Posterior vena cava (tissue), 2 donors: ENCODE results near the gene THYN1. TPM values are rescaled to one million over a fixed set of nuclear protein-coding genes. Genes with fewer than 3 reads are reported as not detected.
"Not testable (repeated sequence)": the region's sequence is repeated elsewhere in the genome, so short reads cannot be mapped to it uniquely, and the experiment has no call there.

Experiments used
- DNase-seq: peaks from one replicate; pipeline ENCODE4 v3.0.0-alpha.2; 2020; ENCODE audit warnings: low spot score
- intact Hi-C, 2 donors: fragments of 100-400 bp; cut with DNase I; formaldehyde crosslinking; loops; one replicate each; pipeline versions ENCODE4 v1.14.1 to v1.14.2; 2022 to 2023
- long read RNA-seq, 2 donors: library from polyadenylated mRNA; unstranded; transcript quantifications; one replicate each; pipeline ENCODE4 v2.0.0, GENCODE V29; 2020 to 2021
- total RNA-seq, 2 donors: library from RNA; stranded (reverse); fragmentation: NEBNext Ultra II Directional; extraction: Animal tissue kit (Norgen Biotek cat#: 25700); gene quantifications; one replicate each; pipeline ENCODE4 v1.2.1, GENCODE V29; 2021
- donor health status: DM: yes; HTN: yes; CAD: no.
- donor health status: DM: yes; HTN: yes; CAD: no.

THYN1 gene
- total RNA-seq, result 10 to 100 TPM; 21.0 to 37.3 TPM
- long read RNA-seq, donor 1, transcript THYN1-204 (8 exons, 893 nt), result major isoform, 5 of 18 reads
- long read RNA-seq, donor 1, partial matches to known transcripts, result 4 of 18 reads
- long read RNA-seq, donor 1, other reads (novel, unspliced or antisense), result 2 of 18 reads
- long read RNA-seq, donor 2, transcript THYN1-201 (7 exons, 1,299 nt), result major isoform, 17 of 46 reads
- long read RNA-seq, donor 2, transcript THYN1-204 (8 exons, 893 nt), result minor isoform, 7 of 46 reads
- long read RNA-seq, donor 2, transcript THYN1-203 (8 exons, 943 nt), result minor isoform, 10 of 46 reads
- long read RNA-seq, donor 2, partial matches to known transcripts, result 6 of 46 reads
- long read RNA-seq, donor 2, other reads (novel, unspliced or antisense), result 5 of 46 reads

DNA sequence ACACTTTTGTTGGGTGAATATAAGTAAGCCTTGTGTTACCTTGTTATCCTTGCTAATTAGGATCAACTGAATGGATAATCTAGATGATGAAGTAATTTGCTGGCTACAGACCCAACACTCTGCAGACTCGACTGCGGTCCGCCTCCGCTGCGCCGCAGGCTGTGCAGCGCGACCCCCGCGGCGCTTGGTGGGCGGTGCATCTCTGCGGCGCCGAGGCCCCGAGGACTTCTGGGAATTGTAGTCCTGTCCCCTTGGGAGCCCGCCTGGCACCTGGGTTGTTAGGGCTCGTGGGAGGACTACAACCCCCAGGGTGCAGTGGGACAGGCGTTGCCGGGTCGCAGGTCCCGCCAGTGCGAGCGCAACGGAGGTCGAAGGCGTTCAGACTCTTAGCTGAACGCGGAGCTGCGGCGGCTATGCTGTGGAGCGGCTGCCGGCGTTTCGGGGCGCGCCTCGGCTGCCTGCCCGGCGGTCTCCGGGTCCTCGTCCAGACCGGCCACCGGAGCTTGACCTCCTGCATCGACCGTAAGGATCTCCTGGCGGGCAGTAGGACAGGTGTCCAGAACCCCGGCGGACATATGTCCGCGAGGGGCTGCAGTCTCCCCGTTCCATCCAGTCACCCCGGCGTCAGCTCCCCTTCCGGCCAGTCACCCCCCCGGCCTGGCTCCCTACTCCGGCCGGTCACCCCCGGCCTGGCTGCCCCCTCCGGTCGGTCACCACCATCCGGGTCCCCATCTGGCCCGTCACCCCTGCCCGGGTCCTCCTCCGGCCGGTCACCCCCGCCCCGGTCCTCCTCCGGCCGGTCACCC, at the start of gene THYN1, which contains the start of gene ACAD8:
TSS of gene THYN1 (minus strand) at position 165 of the 806 bp plus-strand sequence. CDS start 470 bp downstream, outside the sequence.
TSS of gene ACAD8 (plus strand) at position 381 of the 806 bp plus-strand sequence. CDS start at position 414, 33 bp downstream.
- intact Hi-C loops, result no loop called here
- peak; percentile 99 for DNase-seq

DNA sequence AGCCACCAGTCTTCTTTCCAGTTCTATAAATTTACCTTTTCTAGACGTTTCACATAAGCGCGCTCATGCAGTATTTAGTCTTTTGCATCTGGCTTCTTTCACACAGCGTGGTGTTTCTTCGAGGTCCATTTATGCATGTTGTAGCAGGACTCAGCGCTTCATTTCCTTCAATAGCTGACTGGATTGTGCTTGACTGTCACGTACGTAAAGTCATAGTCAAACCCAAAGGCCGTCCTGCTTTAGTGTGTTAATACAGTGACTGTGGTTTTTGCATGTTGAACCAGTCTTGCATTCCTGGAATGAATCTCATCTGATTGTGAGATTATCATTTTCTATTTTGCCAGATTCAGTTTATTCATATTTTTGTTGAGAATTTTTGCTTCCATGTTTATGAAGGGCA, 41.5 kb upstream of the THYN1 start:
- no peak for DNase-seq
- intact Hi-C loops, result no loop called here

DNA sequence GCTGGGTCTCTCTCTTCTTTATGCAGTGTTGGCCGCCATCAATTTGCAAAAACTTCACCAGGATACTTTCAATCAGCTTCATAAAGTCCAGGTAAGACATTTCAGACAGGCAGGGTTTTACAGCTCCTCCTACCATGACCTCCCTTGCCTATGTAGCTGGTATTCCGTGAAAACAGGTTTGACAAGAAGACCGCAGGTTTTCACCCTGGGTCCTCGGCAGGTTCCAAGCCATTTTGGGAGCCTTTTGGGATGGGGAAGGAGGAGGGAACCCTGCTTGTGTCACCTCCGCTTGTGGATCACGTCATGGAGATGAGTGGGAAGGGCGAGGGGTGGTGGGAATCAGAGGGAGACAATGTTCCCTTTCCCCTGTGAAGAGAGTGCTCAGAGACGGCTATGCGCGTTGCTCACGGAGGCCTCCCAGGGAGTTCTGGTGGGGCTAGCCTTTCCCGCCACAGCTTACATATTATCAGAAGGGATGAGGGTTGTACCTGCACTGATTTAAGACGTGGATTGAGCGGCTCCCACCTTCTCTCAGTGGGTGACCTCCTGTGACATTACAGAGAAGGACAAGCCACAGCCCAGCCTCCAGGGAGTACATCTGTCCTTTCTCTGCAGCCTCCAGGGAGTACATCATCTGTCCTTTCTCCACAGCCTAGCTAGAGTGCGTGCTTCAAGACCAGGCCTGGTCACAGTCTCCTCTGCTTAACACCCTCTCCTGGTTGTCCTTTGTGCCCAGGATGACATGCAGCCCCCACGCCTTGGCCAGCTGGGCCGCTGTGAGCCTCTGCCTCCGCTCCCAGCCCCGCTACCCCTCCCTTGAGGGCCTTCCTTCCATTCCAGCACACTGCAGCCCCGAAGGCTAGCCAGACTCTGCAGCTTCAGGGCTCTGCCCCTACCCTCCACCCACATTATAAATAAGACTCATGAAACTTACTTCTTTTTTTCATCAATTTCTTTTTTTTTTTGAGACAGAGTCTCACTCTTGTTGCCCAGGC, 40.3 kb upstream of the THYN1 start:
- intact Hi-C loops, result no loop called here
- no peak for DNase-seq

DNA sequence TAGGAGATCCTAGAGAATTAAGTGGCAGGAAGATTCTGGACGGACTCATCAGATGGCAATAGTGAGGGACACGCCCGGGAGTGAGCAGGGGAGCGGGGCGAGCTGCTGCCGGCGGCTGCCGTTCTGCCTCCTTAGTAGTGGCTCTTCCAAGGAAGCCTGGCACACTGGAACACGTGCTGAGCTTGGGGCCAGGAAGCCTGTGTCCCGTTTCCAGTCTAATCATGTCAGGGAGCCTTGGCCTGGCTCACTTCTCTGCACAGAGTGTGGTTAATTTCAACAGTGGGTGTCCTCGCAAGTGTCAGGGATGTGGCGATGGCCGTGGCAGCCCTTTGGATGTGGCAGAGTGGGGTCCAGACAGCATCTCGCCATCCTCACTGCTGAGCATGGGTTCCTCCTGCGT, 39.5 kb upstream of the THYN1 start:
- intact Hi-C loops, result no loop called here
- DNase-seq, result no peak

DNA sequence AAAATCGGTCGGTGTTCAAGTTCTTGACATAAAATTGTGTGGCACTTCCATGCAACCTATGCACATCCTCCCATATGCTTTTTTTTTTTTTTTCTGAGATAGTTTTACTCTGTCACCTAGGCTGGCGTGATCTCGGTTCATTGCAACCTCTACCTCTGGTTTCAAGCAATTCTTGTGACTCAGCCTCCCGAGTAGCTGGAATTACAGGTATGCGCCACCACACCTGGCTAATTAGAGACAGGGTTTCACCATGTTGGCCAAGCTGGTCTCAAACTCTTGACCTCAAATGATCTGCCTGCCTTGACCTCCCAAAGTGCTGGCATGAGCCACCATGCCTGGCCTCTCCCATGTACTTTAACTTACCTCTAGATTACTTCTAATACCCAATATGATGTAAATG, 38.0 kb upstream of the THYN1 start:
- intact Hi-C loops, result no loop called here
- no peak for DNase-seq

DNA sequence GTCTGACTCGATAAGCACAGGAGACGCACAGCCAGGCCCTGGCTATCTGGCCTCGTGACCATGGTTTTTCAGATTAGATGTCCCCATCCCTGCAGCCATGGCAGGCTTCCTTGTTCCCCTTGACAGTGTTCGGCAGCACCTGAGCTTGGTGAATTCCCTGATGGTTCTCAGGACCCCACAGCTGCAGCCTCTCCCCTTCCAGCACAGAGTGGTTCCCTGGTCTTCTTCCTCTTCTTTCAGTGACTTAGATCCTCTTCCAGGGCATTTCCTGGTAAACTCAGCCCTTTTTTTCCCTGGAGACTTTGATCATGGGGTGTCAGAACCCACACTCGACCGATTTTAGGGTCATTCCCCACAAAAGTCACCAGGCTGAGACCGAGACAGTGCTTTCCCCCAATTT, 37.5 kb upstream of the THYN1 start:
- intact Hi-C loops, result no loop called here
- no peak for DNase-seq

DNA sequence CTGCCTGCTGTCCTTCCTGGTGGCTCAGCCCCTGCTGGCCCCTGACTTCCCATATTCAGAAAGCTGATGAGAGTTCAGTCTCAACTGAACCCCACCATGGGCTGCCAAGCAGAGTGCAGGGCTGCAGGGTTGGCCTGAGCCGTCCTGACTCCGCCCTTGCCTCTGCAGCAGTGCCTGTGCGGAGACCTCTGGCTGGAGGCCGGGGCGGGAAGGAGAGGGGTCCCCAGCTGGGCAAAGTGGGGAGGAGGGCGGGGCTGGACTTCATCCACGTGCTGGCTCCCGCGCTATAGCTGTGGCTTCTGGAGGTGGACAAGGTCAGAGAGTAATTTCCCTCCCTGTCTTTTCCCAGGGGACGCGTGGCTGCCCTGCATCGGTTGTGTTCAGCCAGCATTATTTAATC, 36.6 kb upstream of the THYN1 start:
- intact Hi-C loops, result no loop called here
- DNase-seq, result no peak

DNA sequence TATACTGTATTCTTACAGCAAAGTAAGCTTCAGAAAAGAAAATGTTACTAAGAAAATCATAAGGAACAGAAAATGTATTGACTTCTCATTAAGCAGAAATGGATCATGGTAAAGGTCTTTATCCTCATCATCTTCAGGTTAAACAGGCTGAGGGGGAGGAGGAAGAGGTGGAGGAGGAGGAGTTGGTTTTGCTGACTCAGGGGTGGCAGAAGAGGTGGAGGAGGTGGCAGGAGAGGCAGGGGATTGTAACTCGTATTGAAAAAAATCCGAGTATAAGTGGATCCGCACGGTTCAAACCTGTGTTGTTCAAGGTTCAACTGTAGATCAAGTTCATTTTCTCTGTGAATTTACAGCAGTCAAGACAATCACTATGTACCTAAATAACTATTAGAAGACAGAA, 36.0 kb upstream of the THYN1 start:
- intact Hi-C loops, result no loop called here
- no peak for DNase-seq

DNA sequence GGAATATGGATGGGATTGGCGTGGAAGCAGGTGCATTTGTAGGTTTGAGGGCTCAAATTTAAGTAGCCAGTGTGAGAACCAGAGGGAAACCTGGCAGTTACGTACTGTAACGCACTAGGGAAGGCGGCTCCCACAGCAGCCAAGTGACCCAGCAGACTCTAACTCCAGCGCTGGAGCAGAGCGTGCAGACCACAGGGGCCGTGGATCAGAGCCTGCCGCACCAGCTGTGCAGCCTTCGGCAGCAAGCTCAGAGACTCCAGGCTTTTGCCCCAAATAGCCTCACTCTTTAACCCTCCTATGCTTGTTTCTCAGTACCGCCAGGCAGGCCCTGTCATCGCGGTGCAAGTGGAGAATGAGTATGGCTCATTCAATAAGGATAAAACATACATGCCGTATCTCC, 35.3 kb upstream of the THYN1 start:
- DNase-seq, result no peak
- intact Hi-C loops, result no loop called here

DNA sequence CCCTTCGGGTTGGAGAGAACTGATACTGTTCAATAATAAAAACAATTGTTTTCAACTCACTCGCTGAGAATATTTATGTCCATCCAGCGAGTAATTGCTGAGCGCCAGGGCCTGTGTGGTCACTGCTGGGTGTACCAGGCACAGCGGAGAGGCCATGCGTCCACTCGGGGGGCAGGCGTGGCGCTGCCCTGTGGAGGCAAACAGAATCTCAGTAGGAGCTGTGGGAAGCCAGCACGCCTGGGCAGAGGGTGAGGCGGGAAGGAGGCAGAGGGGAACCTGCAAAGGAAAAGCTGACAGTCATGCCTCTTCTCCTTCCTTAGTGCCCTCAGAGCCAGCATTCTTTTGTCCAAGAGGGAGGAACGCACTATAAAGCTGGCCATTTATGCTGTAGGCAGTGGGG, 34.4 kb upstream of the THYN1 start:
- intact Hi-C loops, result no loop called here
- DNase-seq, result no peak

DNA sequence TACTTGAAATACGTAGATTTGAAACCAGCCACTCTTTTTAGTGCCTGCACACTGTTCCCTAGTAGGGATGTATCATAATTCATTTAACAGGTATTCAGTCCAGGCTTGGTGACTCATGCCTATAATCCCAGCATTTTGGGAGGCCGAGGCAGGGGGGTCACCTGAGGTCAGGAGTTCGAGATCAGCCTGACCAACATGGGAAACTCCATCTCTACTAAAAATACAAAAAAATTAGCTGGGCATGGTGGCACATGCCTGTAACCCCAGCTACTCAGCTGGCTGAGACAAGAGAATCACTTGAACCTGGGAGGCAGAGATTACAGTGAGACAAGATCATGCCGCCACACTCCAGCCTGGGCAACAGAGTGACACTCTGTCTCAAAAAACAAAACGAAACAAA, 31.2 kb upstream of the THYN1 start:
- intact Hi-C loops, DNase-seq: not testable (repeated sequence)

DNA sequence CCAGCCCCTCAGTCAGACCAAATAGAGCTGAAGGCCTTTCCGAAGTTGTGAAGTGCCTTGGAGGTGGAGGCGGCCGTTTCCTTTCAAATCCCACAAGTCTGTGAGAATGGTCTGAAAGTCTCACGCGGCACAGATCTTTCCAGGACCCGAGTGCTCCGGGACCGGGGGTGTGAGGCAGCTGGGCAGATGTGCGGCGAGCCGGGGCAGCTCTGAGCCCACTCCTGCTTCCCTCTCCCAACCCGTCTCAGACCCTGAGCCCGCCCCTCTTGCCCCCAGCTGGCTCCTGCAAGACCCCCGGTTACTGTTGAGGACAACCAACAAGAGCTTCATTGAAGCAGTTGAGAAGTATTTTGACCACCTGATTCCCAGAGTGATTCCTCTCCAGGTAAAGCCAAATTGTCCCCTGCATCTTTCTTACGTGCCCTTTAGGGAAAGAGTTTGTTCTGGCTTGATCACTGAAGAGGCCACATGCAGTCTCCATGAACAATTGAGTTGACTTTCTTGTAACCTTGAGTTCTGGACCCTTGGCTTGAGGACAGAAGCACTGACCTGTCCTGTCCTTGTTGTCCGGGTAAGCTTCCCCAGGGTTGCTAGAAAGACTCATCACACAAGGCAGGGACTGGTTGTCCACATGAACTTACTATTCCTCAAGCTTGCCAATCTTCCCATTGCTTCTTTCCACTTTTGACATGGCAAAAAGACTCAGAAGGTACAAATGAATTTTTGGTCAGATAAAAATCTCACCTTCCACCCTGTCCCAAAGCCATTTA, 30.5 kb upstream of the THYN1 start:
- no peak for DNase-seq
- intact Hi-C loops, result no loop called here

DNA sequence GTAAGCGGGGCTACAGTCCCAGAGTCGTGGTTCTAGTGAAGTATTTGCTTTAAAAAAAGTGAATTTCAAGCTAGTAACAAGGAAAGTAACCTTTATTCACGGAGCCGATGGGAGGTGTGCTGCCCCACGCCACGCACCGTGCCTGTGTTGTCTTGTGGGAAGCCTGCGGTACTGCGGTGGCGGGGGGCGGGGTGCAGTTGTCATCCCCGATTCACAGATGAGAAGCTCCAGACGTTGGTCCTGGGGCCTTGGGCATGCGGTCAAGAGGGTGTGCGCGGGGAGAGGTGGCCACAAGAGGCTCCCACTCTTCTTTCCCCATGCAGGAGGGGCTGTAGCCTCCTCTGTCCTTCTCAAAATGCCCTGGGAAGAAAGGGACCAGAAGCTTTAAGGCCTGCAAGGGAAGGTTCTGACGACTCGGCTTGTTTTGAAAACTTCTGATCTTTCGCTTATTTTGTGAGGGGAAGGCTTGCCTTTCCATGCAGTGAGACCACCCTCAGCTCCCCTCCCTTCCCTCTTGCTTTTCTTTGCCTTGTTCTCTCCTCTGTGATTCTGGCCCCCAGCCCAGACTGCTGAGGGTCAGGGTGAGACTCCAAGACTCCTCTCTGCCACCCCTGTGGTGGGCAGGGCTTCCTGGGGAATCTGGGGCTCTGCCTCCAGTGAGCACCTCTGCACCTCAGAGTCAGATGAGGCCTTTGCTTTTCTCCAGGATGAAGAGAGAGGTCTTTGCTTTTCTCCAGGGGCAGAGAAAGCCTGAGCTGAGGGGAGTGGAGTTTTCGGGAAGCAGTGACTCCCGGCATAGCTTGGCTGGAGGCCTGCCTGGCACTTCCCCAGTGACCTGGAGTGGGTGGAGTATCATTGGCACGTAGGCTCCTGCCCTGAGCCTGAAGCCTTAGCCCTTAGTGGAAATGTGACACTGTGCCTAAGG, 29.2 kb upstream of the THYN1 start:
- intact Hi-C loops, result no loop called here

DNA sequence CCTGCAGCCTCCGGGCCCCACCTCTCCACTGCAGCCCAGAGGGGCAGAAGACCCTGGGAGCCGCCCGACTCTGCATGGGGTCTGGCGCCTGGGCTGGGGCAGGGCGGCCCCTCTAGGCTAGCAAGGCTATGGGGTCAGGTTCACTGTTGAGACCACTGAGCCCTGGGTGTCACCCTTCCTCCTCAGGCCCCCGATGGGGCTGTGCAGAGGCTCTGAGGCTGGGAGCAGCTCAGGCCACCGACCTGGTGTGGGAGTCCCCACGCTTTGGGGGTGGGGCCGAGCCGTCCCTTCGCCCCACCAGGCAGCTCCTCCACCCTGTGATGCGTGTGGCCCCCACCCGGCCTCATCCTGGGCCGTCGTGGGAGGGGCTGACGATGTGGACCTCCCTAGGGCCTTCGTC, 28.5 kb upstream of the THYN1 start:
- intact Hi-C loops, DNase-seq: not testable (repeated sequence)

More for the DNA sequence above, 29.2 kb upstream of the THYN1 start:
- DNase-seq, result no peak

DNA sequence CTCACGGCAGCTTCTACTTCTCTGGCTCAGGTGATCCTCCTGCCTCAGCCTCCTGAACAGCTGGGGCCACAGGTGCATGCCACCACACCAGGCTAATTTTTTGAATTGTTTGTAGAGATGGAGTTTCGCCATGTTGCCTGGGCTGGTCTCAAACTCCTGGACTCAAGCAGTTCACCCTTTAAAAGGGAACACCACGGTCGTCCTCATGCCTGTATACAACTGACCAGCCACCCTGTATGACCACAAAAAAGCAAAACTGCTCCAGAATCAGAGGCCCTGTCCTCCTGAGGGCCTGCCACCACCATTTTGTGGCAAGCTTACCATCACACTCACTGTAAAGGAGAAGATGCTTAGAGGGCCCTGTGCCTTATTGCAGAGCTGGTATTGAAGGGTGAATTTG, 25.2 kb upstream of the THYN1 start:
- intact Hi-C loops, result no loop called here
- DNase-seq, result no peak

DNA sequence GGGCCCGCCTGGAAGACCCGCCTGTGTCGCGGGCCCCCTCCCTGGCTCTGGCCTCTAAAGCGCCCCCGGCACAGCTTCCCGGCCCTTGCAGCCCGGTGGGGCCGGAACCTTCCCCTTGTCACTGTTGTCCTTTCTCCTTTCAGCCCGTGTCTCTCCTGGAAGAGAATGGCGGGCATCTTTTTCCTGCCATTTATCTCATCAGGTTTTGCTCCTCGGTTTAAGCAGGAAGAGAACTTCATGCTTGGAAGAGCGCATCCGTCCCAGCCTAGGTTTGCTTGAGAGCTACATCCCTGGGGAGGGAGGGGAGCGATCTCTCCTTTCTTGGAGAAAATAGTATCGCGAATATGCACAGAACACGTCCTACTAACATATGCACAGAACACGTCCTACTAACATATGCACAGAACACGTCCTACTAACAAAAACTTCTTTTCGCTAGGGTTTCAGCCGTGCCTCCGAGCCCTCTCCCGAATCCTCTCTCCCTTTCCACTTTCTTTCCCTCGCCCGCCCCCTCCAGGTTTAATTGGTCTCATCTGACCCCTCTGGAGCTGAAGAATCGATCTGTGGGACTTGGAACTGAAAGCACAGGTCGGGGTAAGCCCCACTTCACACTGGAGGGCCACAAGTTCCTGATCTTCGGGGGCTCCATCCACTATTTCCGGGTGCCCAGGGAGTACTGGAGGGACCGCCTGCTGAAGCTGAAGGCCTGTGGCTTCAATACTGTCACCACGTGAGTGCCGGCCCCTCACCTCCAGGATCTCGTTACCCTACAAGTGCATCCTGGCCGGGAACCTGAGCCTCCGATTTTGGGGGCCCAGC, 24.2 kb upstream of the THYN1 start:
- intact Hi-C loops, result no loop called here
- DNase-seq, result no peak
